GM18951 (cell line): ENCODE data around the gene SMCO3.

Source experiments
- POLR2A ChIP-seq: IDR thresholded peaks from 4 replicates; pipeline ENCODE4 v1.6.1; 2011; ENCODE audit warnings: mild to moderate bottlenecking; ENCODE audit not compliant: insufficient read length, insufficient read depth; ENCODE audit errors: extremely low read depth
- in situ Hi-C: fragments of 300-500 bp; cut with MboI; formaldehyde crosslinking; loops from one replicate; pipeline ENCODE4 v1.12.0; 2022; ENCODE audit warnings: low sequenced_read_pairs, mixed read lengths, inconsistent platforms; ENCODE audit not compliant: unreplicated experiment

Gene SMCO3

DNA sequence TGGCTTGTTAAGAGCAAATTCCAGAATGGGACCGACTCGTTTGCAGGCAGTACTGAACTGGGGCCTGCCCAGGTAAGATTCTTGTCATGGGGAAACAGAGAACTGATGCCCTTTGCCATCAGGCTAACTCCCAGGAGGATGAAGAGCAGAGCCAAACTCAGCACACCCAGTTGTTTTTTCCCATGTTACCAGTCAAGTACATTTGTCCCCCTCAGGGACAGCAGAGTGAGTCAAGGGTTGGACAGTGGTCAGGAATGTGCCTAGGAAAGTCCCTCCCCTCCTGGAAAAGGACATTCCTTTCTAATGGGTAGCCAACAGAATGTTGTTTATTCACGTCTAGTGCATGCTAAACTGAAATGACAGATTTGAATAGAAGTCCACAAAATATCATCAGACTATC is 27.8 kb upstream of the SMCO3 start:
- in situ Hi-C loops = no loop called here
- no peak for TF ChIP-seq POLR2A

DNA sequence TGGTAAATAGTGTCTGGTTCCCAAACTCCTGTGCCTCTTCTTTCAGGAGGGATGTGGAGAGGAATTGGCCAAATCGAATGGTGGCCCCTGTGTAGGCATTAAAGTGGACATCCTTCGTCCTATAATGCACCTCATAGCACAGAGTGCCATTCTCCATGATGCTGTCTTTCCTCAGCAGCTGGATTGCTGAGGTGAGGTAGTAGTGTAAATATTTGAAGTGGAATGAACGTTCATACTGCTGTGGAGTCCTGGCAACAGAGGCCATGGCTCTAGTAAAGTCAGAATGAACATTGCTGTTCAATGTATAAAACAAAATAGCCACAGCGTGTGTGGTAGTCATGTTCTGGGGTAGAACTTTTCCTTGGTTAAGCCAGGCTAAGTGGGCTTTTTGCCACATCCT is 26.6 kb upstream of the SMCO3 start:
- no peak for TF ChIP-seq POLR2A
- in situ Hi-C loops = no loop called here

DNA sequence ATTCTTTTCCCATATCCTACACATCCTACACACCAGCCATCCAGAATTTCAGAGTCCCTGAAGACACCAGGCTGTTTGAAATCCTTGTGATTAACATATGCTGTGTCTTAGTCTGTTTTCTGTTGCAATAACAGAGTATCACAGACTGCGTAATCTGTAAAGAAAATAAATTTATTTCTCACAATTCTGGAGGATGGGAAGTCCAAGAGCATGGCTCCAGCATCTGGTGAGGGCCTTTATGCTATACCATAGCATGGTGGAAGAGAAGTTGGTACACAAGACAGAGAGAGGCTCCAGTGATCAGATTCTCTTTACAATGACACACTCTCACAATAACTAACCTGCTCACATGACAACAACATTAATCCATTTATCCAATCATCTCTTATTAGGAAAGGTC is 25.3 kb upstream of the SMCO3 start:
- in situ Hi-C loops = no loop called here

DNA sequence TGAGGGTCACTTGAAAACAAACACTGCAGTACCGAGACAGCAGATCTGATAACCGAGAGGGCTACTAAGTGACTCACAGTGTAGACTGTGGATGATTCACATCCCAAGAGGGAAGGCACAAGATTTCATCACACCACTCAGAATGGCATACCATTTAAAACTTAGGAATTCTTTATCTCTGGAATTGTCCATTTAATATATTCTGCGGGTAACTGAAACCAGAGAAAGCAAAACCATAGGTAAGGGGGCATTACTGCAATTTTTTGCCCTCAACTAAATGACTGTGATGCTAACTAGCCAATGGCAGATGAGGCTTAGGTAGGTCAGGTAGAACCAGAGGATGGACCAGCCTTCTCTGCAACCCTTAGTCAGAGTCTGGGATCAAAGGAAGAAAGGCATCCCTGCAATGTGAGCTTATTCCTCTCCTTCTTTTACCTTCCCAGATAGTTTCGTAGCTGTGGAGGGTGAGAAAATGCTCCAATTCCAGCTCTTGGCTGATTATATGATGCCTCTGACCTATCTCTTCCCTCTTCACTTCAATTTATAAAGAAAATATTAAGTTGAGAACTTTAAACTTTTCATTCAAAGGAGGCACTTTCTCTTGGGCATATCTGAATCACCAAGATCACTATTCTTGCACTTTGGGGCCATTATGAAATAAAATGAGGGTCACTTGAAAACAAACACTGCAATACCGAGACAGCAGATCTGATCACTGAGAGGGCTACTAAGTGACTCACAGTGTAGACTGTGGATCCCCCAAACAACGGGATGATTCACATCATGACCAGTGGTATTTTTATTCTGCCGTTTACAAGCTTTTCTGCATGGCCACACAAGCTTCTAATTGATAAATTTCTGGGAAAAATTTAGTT is 22.6 kb upstream of the SMCO3 start:
- TF ChIP-seq POLR2A = no peak
- in situ Hi-C loops = no loop called here

More for the DNA sequence above, 25.3 kb upstream of the SMCO3 start:
- TF ChIP-seq POLR2A = no peak

DNA sequence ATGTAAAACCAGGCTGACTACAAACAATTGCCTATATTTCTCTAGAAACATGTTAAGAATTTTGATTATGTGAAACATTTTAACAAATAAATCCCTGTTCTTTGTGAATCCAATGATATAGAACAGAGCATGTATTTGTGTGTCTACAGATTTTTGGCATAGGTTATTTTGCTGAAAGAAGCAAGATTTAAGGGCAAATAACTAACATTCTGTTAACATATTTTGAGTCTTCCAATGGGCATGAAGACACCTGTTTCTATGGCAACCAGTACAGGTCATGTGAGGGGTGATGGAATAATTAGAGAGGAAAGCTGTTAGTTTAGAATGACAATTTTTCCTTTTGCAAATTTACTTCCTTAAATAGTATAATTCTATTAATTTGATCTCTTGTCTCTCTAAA is 20.5 kb upstream of the SMCO3 start:
- no peak for TF ChIP-seq POLR2A
- in situ Hi-C loops = no loop called here

DNA sequence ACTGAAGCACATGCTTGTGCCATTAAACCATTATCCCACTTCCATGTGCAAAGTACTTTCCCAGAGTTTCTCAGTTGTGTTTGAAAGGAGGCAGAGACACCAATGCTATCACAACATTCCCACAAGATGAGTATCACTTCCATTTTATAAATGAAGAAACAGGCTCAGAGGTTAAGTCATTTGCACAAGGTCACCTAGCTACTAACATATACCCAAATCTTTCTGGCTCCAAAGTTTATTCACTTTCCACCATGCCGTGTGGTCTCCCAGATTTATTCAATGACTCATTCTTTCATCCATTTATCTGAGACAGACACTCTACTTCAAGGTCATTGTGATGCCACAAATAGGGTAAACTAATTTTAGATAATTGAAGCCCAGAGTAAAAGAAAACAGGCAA is 20.0 kb upstream of the SMCO3 start:
- no peak for TF ChIP-seq POLR2A
- in situ Hi-C loops = no loop called here

DNA sequence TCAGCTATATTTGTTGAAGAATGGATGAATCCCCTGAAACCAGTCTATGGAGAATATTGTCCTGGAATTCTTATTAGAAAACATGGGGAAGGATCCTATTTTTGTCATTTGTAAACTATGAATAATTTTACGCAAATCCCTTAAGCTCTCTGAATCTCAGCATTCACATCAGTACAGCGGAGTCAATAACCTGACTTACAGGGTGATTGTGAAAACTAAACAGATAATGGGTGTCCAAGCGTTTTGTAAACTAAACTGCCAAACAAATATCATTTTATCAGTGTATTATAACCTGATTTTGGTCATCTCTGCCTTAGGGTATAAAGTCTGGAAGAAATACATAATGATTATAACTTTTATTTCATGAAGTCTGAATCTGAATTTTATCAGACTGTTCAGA is 19.4 kb upstream of the SMCO3 start:
- in situ Hi-C loops = no loop called here
- no peak for TF ChIP-seq POLR2A

DNA sequence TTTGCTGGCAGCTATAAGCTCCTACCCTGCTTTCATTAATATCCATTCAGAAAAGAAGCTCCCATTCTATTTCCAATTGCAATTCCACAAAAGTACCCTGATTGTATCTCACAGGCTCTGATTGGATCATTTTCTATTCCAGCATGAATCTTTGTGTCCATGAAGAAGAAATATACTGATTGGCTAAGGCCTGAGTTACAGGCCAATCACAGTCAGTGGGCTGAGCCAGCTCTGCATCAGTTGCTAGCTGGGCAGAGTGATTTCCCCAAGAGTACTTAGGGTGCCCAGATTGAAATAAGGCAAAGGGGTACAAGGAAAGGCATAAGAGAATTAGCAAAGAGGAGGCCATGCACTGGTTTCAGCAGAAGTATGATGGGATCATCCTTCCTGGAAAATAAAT is 14.9 kb upstream of the SMCO3 start:
- in situ Hi-C loops = no loop called here
- TF ChIP-seq POLR2A = no peak

DNA sequence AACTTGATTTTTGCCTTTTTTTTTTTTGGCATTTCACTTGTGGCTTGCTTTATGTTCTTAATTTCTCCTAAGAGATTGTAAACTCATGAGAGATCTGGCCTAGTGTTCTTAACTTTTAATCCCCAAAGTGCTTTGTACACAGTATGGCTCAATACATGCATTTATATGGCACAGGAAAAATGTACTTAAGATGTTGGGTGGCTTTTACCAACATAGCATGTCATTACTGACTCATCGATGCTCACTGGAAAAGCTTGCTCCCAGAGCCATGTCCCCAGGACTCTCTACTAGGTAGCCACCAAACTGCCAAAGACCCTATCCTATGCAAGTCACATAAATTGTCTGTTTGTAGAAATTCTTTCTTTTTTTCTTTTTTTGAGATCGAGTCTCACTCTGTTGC is 13.1 kb upstream of the SMCO3 start:
- no peak for TF ChIP-seq POLR2A
- in situ Hi-C loops = no loop called here

DNA sequence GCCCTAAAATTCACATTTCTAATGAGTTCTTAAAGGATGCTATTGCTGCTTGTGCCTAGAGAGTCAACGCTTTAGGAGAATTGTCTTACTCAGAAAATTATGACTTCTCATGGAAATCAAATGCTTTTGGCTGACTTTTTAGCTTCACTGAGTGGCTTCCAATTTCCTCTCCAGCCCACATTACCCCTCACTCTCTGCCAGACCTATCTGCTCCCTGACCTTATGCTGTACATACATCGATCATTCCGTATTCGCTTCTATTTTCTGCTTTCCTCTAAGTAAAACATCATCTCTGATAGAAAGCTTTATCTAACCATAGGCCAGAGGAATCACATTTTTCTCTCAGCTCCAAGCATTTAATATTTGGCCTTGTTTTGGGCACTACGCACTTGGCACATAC is 12.5 kb upstream of the SMCO3 start:
- TF ChIP-seq POLR2A = no peak

DNA sequence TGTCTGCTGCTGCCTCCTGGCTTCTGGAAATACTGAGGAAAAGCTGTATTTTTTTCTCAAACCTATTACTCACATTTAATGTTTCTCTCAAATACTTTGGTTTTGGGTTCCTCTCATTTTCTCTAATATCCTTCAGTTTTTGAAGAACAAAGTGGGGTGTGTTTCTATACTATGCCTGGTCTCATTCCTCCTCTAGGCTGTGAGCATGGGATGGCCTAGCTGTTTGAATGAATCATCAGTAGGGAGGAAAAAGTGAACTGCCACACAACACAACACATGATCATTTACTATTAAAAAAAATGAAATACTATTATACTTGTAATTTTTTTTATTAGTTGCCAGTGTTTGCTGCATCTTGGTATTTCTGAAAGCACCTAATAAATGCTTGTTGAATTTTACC is 11.3 kb upstream of the SMCO3 start:
- in situ Hi-C loops = no loop called here

More for the DNA sequence above, 12.5 kb upstream of the SMCO3 start:
- in situ Hi-C loops = no loop called here

DNA sequence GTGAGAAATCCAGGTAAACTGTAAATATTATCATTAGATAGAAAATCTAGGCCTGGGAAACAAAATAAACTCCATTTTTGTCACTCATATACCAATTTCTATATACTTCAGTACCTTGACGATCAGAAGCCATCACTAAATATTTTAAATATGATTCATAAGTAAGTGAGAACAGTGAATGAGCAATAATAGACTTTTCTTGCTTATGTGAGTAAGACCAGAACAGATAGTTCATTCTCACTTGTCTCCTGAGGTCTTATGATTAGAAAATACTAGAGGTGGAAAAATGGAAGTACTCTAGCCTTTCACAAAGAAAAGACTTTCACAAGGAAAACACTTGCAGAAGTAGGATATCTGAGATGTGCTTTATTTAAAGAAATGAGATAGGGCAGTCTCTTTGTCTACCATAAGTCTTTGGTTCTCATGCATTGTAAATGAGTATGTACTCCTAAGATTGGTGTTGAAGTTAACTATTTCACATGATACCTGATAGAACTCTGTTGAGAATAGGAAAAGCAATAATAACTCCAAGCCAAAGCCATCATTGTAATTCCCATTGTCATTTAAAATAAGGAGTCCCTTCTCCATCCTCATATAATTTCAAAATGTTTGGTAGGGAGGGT is 10.1 kb upstream of the SMCO3 start:
- TF ChIP-seq POLR2A = no peak
- in situ Hi-C loops = no loop called here

More for the DNA sequence above, 11.3 kb upstream of the SMCO3 start:
- no peak for TF ChIP-seq POLR2A

DNA sequence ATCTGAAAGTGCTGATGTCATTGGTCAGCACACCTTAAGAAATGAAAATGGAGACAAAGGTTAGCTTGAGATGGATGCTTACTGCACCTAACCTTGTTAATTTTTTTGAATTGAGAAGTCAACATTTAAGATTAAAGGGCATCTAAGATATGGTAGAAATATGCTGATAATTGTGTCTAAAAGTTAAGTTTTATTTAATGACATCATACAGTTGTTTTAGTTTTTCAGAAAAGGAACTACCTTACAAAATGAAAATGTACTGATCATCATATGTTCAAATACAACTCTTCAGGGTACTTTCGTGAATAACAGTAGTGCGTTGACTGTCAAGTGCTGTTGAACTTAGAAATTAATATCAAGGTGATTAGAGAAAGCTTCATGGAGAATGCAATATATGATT is 2.5 kb downstream of the SMCO3 start:
- no peak for TF ChIP-seq POLR2A
- in situ Hi-C loops = no loop called here

DNA sequence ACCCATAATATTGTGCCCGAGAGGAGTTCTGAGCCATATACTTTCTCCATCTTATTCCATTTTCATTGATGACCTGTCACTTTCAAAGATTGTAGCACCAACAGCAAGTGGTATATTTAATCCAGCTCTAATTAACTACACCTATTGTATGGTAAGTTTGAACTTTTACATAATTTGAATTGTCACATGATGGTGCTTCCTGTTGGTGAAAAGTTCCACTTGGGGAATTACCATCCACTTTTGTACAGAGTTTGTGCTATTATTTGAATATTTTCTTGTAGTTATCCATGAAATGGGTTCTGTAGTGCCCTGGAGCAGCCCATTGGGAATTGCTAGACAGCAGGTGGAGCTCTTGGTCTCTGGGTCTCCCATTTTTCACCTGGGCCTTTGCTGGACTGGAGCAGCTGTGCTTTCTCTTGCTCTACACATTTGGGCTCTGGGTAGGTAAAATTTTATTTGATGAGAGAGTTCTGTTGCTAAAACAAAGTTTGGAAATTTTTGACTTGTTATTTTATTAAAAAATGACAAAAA is 3.0 kb downstream of the SMCO3 start:
- in situ Hi-C loops = no loop called here
- TF ChIP-seq POLR2A = no peak

DNA sequence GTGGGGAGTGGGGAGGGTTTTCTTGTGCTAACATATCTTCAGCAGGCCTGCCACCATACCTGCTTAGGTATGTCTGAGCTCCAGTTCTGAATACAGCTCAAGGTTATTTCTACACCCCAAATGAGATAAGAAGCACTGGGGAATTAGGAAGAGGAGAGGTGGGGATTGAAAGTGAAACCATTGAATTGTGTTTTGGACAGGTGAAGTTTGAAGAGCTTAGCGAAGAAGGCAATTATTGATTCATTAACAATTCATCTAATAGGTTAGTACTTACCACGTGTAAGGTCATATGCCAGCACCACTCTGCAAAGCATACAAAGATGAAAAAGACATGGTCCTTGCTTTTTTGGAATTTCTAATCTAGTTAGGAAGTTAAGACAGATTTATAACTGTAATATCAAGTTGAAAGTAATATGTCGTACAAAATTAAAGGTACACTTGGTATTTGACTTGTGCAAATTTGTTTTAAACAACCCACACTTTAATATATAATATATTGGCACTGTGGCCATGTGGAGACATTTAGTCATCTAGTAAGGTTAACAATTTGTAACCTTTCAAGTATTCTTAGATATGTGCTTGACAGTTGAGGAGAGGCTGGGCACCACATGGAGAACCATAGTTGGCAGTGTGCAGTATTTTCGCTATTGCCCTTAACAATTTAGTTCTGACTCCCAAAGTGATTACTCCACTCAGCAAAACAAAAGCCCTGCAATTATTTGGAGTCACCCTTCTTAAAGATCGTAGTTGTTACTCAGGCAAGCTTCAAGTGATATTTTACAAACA is 3.6 kb downstream of the SMCO3 start:
- in situ Hi-C loops = no loop called here

More for the DNA sequence above, 3.6 kb downstream of the SMCO3 start:
- TF ChIP-seq POLR2A = no peak
